Left hindlimb (tissue), 1 donor: ENCODE data around the gene FGD4.

Source experiments
- DNase-seq: peaks from one replicate; pipeline ENCODE4 v3.0.0-alpha.2; 2018

Gene FGD4

GRCh38 chr12:32567296-32567674 lies 167.9 kb downstream of the FGD4 start:
- DNase-seq, result no peak

- DNase-seq, result no peak
Measured at GRCh38 chr12:32568228-32568627, 168.9 kb downstream of the FGD4 start.

- peak; percentile 32 for DNase-seq
Measured at GRCh38 chr12:32569259-32569658, 169.9 kb downstream of the FGD4 start.

- DNase-seq, result no peak
Measured at GRCh38 chr12:32574585-32574984, 175.2 kb downstream of the FGD4 start.

GRCh38 chr12:32577328-32577727 lies 178.0 kb downstream of the FGD4 start:
- DNase-seq, result no peak

GRCh38 chr12:32583534-32583933 lies 184.2 kb downstream of the FGD4 start:
- no peak for DNase-seq

GRCh38 chr12:32585680-32586079 lies 186.3 kb downstream of the FGD4 start:
- no peak for DNase-seq

- no peak for DNase-seq
Measured at GRCh38 chr12:32586390-32586789, 187.0 kb downstream of the FGD4 start.

- no peak for DNase-seq
Measured at GRCh38 chr12:32587581-32588495, 188.5 kb downstream of the FGD4 start.

- no peak for DNase-seq
Measured at GRCh38 chr12:32588604-32589003, 189.2 kb downstream of the FGD4 start.

- no peak for DNase-seq
Measured at GRCh38 chr12:32589165-32589865, 190.0 kb downstream of the FGD4 start.

- no peak for DNase-seq
Measured at GRCh38 chr12:32595251-32595650, 195.9 kb downstream of the FGD4 start.

GRCh38 chr12:32596030-32596429 lies 196.7 kb downstream of the FGD4 start:
- no peak for DNase-seq

- no peak for DNase-seq
Measured at GRCh38 chr12:32598688-32599087, 199.3 kb downstream of the FGD4 start.

- DNase-seq, result no peak
Measured at GRCh38 chr12:32600681-32601080, 201.3 kb downstream of the FGD4 start.

- DNase-seq, result no peak
Measured at GRCh38 chr12:32603071-32603470, 203.7 kb downstream of the FGD4 start.

GRCh38 chr12:32603858-32604257 lies 204.5 kb downstream of the FGD4 start:
- DNase-seq, result no peak

- no peak for DNase-seq
Measured at GRCh38 chr12:32604565-32604964, 205.2 kb downstream of the FGD4 start.

- DNase-seq, result no peak
Measured at GRCh38 chr12:32605326-32606095, 206.2 kb downstream of the FGD4 start.

- no peak for DNase-seq
Measured at GRCh38 chr12:32606443-32606842, 207.1 kb downstream of the FGD4 start.

- DNase-seq, result no peak
Measured at GRCh38 chr12:32609966-32610365, 210.6 kb downstream of the FGD4 start.

GRCh38 chr12:32611986-32612385 lies 212.6 kb downstream of the FGD4 start:
- DNase-seq, result no peak
